Loucy (cell line): ENCODE data around the gene NEK8.

Source experiments
- EZH2phosphoT487 ChIP-seq: fragments of 200-600 bp; IDR thresholded peaks from 2 replicates; pipeline ENCODE4 v1.6.1; 2018; ENCODE audit warnings: antibody characterized with exemption, mild to moderate bottlenecking, moderate library complexity, borderline replicate concordance
- TF ChIP-seq, protein P1 (sequence below): fragments of 200-600 bp; sonication (generic); conservative IDR thresholded peaks from 2 replicates; pipeline ENCODE4 v1.5.1; 2014; ENCODE audit warnings: mild to moderate bottlenecking, antibody characterized with exemption, low read length

DNA sequence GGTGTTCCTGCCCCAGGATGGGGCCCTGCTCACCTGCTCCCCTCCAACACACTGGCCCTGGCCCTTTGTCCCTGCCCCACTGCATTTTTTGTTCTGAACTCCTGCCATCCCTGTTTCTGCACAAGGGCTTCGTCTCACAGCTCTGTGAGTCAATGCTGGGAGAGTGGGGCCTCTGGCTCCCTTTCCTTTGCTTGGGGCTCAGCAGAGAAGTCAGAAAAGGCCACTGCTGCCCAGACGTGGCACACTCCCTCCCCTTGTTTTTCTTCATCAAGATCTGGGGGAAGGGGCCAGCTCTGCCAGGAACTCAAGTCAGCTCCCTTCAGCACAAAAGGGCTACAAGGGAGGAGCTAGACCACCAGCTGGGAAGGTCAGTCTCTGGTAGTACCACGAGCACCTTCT lies 25.8 kb upstream of the NEK8 start:
- TF ChIP-seq, protein P1, sequence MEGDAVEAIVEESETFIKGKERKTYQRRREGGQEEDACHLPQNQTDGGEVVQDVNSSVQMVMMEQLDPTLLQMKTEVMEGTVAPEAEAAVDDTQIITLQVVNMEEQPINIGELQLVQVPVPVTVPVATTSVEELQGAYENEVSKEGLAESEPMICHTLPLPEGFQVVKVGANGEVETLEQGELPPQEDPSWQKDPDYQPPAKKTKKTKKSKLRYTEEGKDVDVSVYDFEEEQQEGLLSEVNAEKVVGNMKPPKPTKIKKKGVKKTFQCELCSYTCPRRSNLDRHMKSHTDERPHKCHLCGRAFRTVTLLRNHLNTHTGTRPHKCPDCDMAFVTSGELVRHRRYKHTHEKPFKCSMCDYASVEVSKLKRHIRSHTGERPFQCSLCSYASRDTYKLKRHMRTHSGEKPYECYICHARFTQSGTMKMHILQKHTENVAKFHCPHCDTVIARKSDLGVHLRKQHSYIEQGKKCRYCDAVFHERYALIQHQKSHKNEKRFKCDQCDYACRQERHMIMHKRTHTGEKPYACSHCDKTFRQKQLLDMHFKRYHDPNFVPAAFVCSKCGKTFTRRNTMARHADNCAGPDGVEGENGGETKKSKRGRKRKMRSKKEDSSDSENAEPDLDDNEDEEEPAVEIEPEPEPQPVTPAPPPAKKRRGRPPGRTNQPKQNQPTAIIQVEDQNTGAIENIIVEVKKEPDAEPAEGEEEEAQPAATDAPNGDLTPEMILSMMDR: no peak
- no peak for TF ChIP-seq EZH2phosphoT487
